Mesendoderm (in vitro differentiated cells): ENCODE results near the gene FAM210B. TPM values are rescaled to one million over a fixed set of nuclear protein-coding genes. Genes with fewer than 3 reads are reported as not detected.

Experiments
- DNase-seq: peaks from one replicate; pipeline ENCODE4 v3.0.0; 2013
- H2AK5ac ChIP-seq: 2 replicates; pipeline ENCODE4 v1.6.1; 2013; ENCODE audit warnings: low read length, inconsistent platforms
- H2BK120ac ChIP-seq: 2 replicates; pipeline ENCODE4 v1.6.1; 2013; ENCODE audit warnings: low read depth, mild to moderate bottlenecking, low read length, moderate library complexity, mixed read lengths
- H2BK15ac ChIP-seq: replicated peaks from 2 replicates; pipeline ENCODE4 v1.6.1; 2013; ENCODE audit warnings: low read depth, mild to moderate bottlenecking, moderate library complexity
- H2BK5ac ChIP-seq: 2 replicates; pipeline ENCODE4 v1.6.1; 2013; ENCODE audit warnings: low read length, inconsistent platforms
- H3K18ac ChIP-seq: 2 replicates; pipeline ENCODE4 v1.6.1; 2013; ENCODE audit warnings: mild to moderate bottlenecking, low read length, mixed read lengths
- H3K23ac ChIP-seq: one replicate; pipeline ENCODE4 v1.6.1; 2013; ENCODE audit warnings: low read length
- H3K27ac ChIP-seq: 2 replicates; pipeline ENCODE4 v1.5.1; 2013; ENCODE audit warnings: low read depth, mild to moderate bottlenecking, inconsistent platforms, low read length, moderate library complexity
- H3K27me3 ChIP-seq: 2 replicates; pipeline ENCODE4 v1.6.1; 2013; ENCODE audit warnings: low read length, control low read depth, mild to moderate bottlenecking, inconsistent platforms; ENCODE audit not compliant: insufficient read depth, poor library complexity
- H3K36me3 ChIP-seq: 2 replicates; pipeline ENCODE4 v1.6.1; 2013; ENCODE audit warnings: low read length, inconsistent platforms; ENCODE audit not compliant: control insufficient read depth, insufficient read depth
- H3K4ac ChIP-seq: one replicate; pipeline ENCODE4 v1.6.1; 2013; ENCODE audit warnings: low read depth, mild to moderate bottlenecking, low read length, moderate library complexity
- H3K4me1 ChIP-seq: 2 replicates; pipeline ENCODE4 v1.6.1; 2013; ENCODE audit warnings: low read depth, low read length, inconsistent platforms; ENCODE audit not compliant: control insufficient read depth
- H3K4me2 ChIP-seq: 2 replicates; pipeline ENCODE4 v1.6.1; 2013; ENCODE audit warnings: low read length
- H3K4me3 ChIP-seq: 2 replicates; pipeline ENCODE4 v1.5.1; 2013; ENCODE audit warnings: mild to moderate bottlenecking, low read length
- H3K56ac ChIP-seq: one replicate; pipeline ENCODE4 v1.6.1; 2013; ENCODE audit warnings: low read length
- H3K79me1 ChIP-seq: 2 replicates; pipeline ENCODE4 v1.6.1; 2013; ENCODE audit warnings: low read length, inconsistent platforms
- H3K79me2 ChIP-seq: 2 replicates; pipeline ENCODE4 v1.6.1; 2013; ENCODE audit warnings: mild to moderate bottlenecking, low read length; ENCODE audit not compliant: control insufficient read depth, insufficient read depth
- H3K9ac ChIP-seq: 2 replicates; pipeline ENCODE4 v1.6.1; 2013; ENCODE audit warnings: low read length, inconsistent platforms
- H4K5ac ChIP-seq: one replicate; pipeline ENCODE4 v1.6.1; 2013; ENCODE audit warnings: low read length
- H4K8ac ChIP-seq: one replicate; pipeline ENCODE4 v1.6.1; 2013; ENCODE audit warnings: low read depth, mild to moderate bottlenecking, control low read depth, low read length, moderate library complexity
- WGBS: extraction: QIAGEN DNeasy Blood & Tissue Kit; methylation state at CpG from one replicate; pipeline ENCODE4 v1.1.7; 2013; ENCODE audit warnings: low lambda C conversion rate, missing lambda C conversion rate; ENCODE audit not compliant: insufficient coverage; ENCODE audit errors: extremely low coverage; 5-methylcytosine and 5-hydroxymethylcytosine counted together
- polyA plus RNA-seq, 2 experiments: library from polyadenylated mRNA; stranded (reverse); fragments of 200-250 nt; gene quantifications; one replicate each; pipeline ENCODE4 v1.2.3, GENCODE V29; 2013

The FAM210B gene, protein sequence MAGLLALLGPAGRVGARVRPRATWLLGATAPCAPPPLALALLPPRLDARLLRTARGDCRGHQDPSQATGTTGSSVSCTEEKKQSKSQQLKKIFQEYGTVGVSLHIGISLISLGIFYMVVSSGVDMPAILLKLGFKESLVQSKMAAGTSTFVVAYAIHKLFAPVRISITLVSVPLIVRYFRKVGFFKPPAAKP
- polyA plus RNA-seq (2013, experiment 1 of 2), result 17.0 TPM
- polyA plus RNA-seq (2013, experiment 2 of 2), result 17.2 TPM

DNA sequence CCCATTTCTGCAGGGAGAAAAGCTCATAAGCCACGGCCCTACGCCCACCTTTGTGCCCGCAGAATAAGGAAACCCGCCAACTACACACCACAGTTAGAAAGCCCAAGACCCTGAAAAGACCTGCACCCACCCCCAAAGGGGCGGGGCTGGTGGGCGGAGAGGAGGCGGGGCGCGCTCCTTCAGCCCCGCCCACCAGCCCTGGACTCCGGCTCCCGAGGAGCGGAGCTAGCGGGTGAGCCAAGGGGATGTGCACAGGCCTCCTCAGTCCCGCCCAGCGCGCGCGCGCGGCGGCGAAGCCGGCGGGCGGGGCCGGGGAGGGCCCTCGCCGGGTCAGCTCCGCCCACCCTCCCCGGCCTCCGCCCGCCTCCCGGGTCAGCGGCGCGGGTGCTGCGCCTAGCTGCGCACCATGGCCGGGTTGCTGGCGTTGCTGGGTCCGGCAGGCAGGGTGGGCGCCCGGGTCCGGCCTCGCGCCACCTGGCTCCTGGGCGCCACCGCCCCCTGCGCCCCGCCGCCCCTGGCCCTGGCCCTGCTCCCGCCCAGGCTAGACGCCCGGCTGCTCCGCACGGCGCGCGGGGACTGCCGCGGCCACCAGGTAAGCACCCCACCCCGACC is at the start of gene FAM210B:
Gene FAM210B (plus strand): TSS at position 375 of the 612 bp plus-strand sequence. CDS start 32 bp downstream, at position 407.
- H3K27ac ChIP-seq, result no peak within 1 kb of the TSS
- DNase-seq, result peak; percentile 95

DNA sequence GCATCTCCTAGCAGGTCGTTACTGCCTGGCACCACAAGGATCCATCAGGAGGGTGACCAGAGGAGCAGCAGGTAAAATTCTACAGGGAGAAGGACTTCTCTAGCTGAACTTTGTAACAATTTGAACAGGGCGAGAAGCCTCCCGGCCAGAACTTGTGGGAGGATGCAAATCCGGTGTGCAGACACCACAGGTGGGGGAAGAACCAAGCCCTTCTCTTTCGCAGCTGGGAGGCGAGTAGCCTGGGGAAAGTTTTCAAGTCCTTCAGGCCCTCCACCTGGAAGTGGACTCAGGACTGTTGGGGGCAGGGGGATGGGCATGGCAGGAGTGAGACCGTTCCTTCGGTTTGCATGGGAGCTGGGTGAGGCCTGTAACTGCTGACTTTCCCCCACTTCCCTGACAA is 42.7 kb upstream of the FAM210B start:
- H3K4me1 ChIP-seq, result no peaks in the 10 kb centered on the region
- H3K9ac ChIP-seq, result no peak overlapping the region
- H3K4ac ChIP-seq, result no peak overlapping the region
- no CpG with 5 or more reads among the region's 8 CpGs for WGBS
- no peak overlapping the region for H2BK120ac ChIP-seq
- no peaks in the 10 kb centered on the region for H3K79me1 ChIP-seq
- no peak overlapping the region for H4K5ac ChIP-seq
- no peak overlapping the region for H3K56ac ChIP-seq
- no peaks in the 10 kb centered on the region for H3K27me3 ChIP-seq
- H2BK15ac ChIP-seq, result no peak overlapping the region
- no peak overlapping the region for H3K4me3 ChIP-seq
- DNase-seq, result no peak
- H2AK5ac ChIP-seq, result no peak overlapping the region
- H2BK5ac ChIP-seq, result no peak overlapping the region
- H3K23ac ChIP-seq, result no peak overlapping the region
- no peak overlapping the region for H3K18ac ChIP-seq
- H3K79me2 ChIP-seq, result no peaks in the 10 kb centered on the region
- H3K27ac ChIP-seq, result no peak overlapping the region
- H3K4me2 ChIP-seq, result no peak overlapping the region
- no peaks in the 10 kb centered on the region for H3K36me3 ChIP-seq
- no peak overlapping the region for H4K8ac ChIP-seq

More for the DNA sequence above, at the start of gene FAM210B:
- peak within 1 kb of the TSS; percentile 34 for H3K18ac ChIP-seq
- peak within 1 kb of the TSS; percentile 90 for H3K4me2 ChIP-seq
- no peak within 1 kb of the TSS for H3K23ac ChIP-seq
- no peaks in the 10 kb centered on the region for H3K27me3 ChIP-seq
- H2AK5ac ChIP-seq, result no peak within 1 kb of the TSS
- WGBS, result no CpG with 5 or more reads among the region's 63 CpGs
- H2BK120ac ChIP-seq, result no peak within 1 kb of the TSS
- H4K5ac ChIP-seq, result no peak within 1 kb of the TSS
- peak within 1 kb of the TSS; percentile 63 for H3K56ac ChIP-seq
- no peaks in the 10 kb centered on the region for H3K79me1 ChIP-seq
- H3K4ac ChIP-seq, result no peak within 1 kb of the TSS
- no peak within 1 kb of the TSS for H2BK15ac ChIP-seq
- H4K8ac ChIP-seq, result no peak within 1 kb of the TSS
- peak within 1 kb of the TSS; percentile 61 for H3K9ac ChIP-seq
- peak within 1 kb of the TSS; percentile 25 for H3K4me3 ChIP-seq
- no peaks in the 10 kb centered on the region for H3K79me2 ChIP-seq
- no peaks in the 10 kb centered on the region for H3K36me3 ChIP-seq
- no peak within 1 kb of the TSS for H2BK5ac ChIP-seq
- H3K4me1 ChIP-seq, result no peaks in the 10 kb centered on the region

DNA sequence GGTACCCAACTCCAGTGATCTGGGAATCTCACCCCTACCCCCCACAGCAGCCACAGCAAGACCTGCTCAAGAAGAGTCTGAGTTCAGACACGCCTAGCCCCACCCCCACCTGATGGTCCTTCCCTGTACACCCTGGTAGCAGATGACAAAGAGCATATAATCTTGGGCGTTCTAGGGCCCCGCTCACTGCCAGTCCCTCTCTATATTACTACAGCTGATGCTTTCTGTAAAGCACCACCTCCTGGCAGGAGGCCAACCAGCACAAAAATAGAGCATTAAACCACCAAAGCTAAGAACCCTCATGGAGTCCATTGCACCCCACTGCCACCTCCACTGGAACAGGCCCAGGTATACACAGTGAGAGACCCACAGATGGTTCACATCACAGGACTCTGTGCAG is 42.3 kb upstream of the FAM210B start:
- Histone ChIP-seq H2AK5ac (no peak overlapping the region), H3K4ac (no peak overlapping the region), H3K18ac (no peak overlapping the region), H3K79me2 (no peaks in the 10 kb centered on the region), H3K4me3 (no peak overlapping the region), H3K4me1 (no peaks in the 10 kb centered on the region), H3K27ac (no peak overlapping the region), H3K4me2 (no peak overlapping the region), H3K56ac (no peak overlapping the region), H4K5ac (no peak overlapping the region), H3K36me3 (no peaks in the 10 kb centered on the region), H2BK120ac (no peak overlapping the region), H2BK5ac (no peak overlapping the region), H3K27me3 (no peaks in the 10 kb centered on the region), H4K8ac (no peak overlapping the region), H3K23ac (no peak overlapping the region), H3K79me1 (no peaks in the 10 kb centered on the region), H2BK15ac (no peak overlapping the region), H3K9ac (no peak overlapping the region)
- no peak for DNase-seq
- no CpG with 5 or more reads among the region's 3 CpGs for WGBS

GRCh38 chr20:56322681-56323080 is 36.1 kb upstream of the FAM210B start:
- Histone ChIP-seq H2BK120ac (no peak overlapping the region), H3K4me2 (no peak overlapping the region)
- no CpG with 5 or more reads among the region's 4 CpGs for WGBS

GRCh38 chr20:56323206-56323605 is 35.6 kb upstream of the FAM210B start:
- H2BK5ac ChIP-seq, result no peak overlapping the region
- no peak overlapping the region for H2AK5ac ChIP-seq
- H3K4ac ChIP-seq, result no peak overlapping the region
- H3K79me1 ChIP-seq, result no peaks in the 10 kb centered on the region
- H2BK120ac ChIP-seq, result no peak overlapping the region
- H2BK15ac ChIP-seq, result no peak overlapping the region
- WGBS, result no CpG with 5 or more reads among the region's 2 CpGs
- no peak overlapping the region for H3K56ac ChIP-seq
- H4K8ac ChIP-seq, result no peak overlapping the region
- H3K79me2 ChIP-seq, result no peaks in the 10 kb centered on the region
- no peak overlapping the region for H3K27ac ChIP-seq
- H3K4me3 ChIP-seq, result no peak overlapping the region
- H3K4me2 ChIP-seq, result no peak overlapping the region
- no peak for DNase-seq
- no peak overlapping the region for H3K23ac ChIP-seq
- H3K9ac ChIP-seq, result no peak overlapping the region
- H3K4me1 ChIP-seq, result no peaks in the 10 kb centered on the region
- H3K27me3 ChIP-seq, result no peaks in the 10 kb centered on the region
- H3K36me3 ChIP-seq, result no peaks in the 10 kb centered on the region
- no peak overlapping the region for H4K5ac ChIP-seq
- no peak overlapping the region for H3K18ac ChIP-seq

More at GRCh38 chr20:56322681-56323080, 36.1 kb upstream of the FAM210B start:
- Histone ChIP-seq H3K18ac (no peak overlapping the region), H3K79me1 (no peaks in the 10 kb centered on the region), H3K4ac (no peak overlapping the region), H3K36me3 (no peaks in the 10 kb centered on the region), H2AK5ac (no peak overlapping the region), H3K27ac (no peak overlapping the region), H2BK15ac (no peak overlapping the region), H3K9ac (no peak overlapping the region), H3K56ac (no peak overlapping the region), H3K4me1 (no peaks in the 10 kb centered on the region), H3K27me3 (no peaks in the 10 kb centered on the region), H3K4me3 (no peak overlapping the region), H3K79me2 (no peaks in the 10 kb centered on the region), H2BK5ac (no peak overlapping the region), H4K8ac (no peak overlapping the region), H4K5ac (no peak overlapping the region), H3K23ac (no peak overlapping the region)
- DNase-seq, result no peak
